Measurements from ENCODE around the gene MAP2K3. TPM values are rescaled to one million over a fixed set of nuclear protein-coding genes. Genes with fewer than 3 reads are reported as not detected.
A peak's percentile ranks its signal among the peaks of the same experiment; 100 is the strongest.

MAP2K3 gene
- total RNA-seq, 2 donors from 2014 or later: 37.8 to 43.8 TPM

DNA sequence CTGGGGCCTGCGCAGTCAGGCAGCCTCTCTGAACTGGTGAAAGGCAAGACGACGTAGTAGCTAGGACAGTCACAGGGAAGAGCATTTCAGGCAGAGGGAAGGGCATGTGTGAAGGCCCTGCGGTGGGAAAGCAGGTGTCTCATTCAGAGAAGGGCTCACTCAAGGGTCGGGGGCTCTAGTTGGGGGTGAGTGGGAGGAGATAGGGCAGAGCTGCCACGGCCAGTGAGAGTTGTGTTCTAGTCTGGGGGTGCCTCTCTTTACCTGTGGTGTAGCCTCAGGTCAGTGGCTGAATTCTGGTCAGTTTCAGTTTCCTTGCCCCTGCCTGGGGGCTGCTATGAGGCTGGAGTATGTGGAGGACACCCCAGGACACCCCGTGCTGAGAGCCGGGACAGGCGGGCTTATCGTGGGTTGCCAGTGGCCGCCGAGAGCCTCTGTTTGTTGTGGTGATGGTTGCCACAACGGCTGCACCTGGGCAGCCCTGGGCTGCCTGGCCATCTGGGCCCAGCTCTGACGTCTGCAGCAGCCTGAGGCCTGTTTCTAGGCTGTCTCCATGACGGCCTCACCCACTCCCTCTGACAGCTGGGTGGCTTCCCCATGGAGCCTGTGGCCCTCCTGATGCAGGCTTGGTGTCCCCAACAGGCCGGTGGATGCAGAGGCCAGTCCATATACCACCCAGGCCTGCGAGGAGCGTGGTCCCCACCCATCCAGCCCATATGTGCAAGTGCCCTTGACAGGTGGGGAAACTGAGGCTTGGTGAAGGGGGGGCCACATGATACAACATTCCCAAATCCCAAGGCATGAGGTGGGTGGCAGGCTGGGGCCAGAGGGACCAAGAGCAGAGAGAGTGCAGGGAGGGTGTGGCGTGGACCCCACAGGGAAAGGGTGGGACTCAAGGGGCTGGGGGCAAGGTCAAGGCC lies 10.8 kb downstream of the MAP2K3 start:
- no peaks in the 10 kb centered on the region for H3K27me3 ChIP-seq
- H3K36me3 ChIP-seq: peaks cover 20% of the 10 kb centered on the region
- peaks cover 0 to 51% of the 10 kb centered on the region in 2 donors for H3K4me1 ChIP-seq
- H3K9me3 ChIP-seq: no peaks in the 10 kb centered on the region
- no peak overlapping the region for H3K4me3 ChIP-seq
- peak overlapping the region; percentile 73 to 77 for H3K27ac ChIP-seq
- TF ChIP-seq, protein P1, sequence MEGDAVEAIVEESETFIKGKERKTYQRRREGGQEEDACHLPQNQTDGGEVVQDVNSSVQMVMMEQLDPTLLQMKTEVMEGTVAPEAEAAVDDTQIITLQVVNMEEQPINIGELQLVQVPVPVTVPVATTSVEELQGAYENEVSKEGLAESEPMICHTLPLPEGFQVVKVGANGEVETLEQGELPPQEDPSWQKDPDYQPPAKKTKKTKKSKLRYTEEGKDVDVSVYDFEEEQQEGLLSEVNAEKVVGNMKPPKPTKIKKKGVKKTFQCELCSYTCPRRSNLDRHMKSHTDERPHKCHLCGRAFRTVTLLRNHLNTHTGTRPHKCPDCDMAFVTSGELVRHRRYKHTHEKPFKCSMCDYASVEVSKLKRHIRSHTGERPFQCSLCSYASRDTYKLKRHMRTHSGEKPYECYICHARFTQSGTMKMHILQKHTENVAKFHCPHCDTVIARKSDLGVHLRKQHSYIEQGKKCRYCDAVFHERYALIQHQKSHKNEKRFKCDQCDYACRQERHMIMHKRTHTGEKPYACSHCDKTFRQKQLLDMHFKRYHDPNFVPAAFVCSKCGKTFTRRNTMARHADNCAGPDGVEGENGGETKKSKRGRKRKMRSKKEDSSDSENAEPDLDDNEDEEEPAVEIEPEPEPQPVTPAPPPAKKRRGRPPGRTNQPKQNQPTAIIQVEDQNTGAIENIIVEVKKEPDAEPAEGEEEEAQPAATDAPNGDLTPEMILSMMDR (IDR thresholded peaks at IDR 0.05): no peak
- no peak for DNase-seq (ENCODE audit: low spot score)

DNA sequence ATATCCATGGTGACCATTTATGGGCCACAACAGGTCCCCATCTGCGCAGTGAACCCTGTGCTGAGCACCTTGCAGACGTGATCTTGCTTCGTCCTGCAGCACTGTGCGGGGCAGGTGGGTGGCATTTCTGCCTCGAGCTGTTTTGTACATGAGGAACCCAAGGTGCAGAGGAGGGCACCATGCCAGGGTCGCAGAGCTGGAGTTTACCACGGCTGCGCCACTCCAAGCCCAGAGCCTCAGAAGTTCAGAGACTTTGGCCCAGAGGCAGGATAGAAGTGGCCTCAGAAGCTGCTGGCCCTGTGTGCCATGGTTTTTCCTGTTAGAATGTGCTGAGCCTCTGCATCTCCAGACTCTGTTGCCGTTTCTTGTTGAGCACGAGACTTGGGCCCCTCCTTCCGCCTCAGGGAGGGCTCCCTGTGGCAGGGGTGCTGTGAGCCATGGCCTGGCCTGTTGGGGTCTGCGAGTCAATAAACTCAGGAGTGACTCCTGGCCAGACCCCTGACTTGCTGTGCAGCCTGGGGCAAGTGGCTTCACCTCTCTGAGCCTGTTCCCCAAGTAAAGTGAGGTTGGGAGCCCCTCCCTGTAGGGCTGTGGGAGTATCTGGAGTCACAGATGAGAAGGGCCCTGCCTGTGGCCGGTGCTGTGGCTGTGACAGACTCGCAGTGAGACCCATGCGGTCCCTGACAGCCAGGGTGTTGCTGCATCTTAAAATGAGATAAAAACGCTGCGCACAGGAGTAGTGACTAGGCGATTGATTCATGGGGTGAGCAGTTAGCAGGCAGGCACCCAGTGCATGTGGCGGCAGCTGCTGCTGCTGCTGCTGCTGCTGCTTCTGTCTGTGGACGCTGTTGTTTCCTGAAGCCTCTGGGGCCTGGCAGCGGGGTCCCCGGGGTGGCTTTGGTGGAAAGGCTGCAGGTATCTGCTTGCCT lies 11.8 kb downstream of the MAP2K3 start:
- Histone ChIP-seq H3K36me3 (peaks cover 30% of the 10 kb centered on the region), H3K4me3 (no peak overlapping the region), H3K27me3 (no peaks in the 10 kb centered on the region), H3K4me1 (peaks cover 0 to 44% of the 10 kb centered on the region in 2 donors), H3K9me3 (no peaks in the 10 kb centered on the region), H3K27ac (peak overlapping the region; percentile 73 to 77)
- no peak for DNase-seq (ENCODE audit: low spot score)
- TF ChIP-seq, protein P1 (IDR thresholded peaks at IDR 0.05): no peak

DNA sequence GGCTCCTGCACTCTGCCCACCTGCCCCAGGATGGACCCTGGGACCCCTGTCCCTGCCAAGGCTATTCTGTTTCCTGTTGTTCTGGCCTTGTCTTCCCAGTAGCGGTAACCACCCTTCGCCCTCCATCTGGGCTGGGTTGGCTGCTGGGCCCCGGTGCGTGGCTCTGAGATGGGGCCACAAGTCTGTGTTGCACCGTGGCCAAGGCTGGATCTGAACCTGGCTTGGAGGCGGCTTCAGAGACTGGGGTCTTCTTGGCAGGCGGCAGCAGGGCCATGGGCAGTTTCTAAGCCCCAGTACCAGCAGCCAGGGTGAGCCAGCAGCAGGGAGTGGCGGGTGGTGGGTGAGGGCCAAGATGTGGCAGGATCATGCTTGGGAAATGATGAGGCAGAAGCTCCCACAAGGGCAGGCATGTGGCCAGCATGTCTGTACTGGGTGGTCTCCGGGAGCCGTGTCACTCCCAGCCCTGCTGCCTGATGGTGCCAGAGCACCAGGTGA lies 12.6 kb downstream of the MAP2K3 start:
- TF ChIP-seq, protein P1 (IDR thresholded peaks at IDR 0.05): no peak
- Histone ChIP-seq H3K27ac (peak overlapping the region; percentile 73 to 77), H3K36me3 (peaks cover 37% of the 10 kb centered on the region), H3K4me1 (peaks cover 0 to 39% of the 10 kb centered on the region in 2 donors), H3K27me3 (no peaks in the 10 kb centered on the region), H3K4me3 (no peak overlapping the region), H3K9me3 (no peaks in the 10 kb centered on the region)
- DNase-seq (ENCODE audit: low spot score): no peak

DNA sequence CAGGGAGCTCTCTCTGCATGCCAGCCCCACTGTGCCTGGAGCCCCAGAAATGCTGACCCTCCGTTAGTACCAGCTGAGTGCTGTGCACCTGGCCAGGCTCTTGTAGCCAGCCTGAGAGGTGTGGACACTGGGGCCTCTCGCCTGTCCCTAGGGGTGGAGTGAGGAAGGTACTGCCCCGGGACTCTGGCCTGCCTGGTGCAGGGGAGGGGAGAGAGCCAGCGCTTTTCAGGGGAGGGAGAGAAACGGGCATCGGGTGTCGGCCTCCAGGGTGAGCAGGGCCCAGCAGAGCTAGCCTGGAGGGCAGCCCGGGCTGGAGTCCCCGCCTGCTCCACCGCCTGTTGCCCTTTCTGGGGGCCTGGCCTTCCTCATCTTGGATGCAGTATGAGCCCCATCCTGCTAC lies 13.1 kb downstream of the MAP2K3 start:
- TF ChIP-seq, protein P1 (IDR thresholded peaks at IDR 0.05): peak in 1 of 2 donors; percentile 28
- Histone ChIP-seq H3K4me1 (peaks cover 0 to 39% of the 10 kb centered on the region in 2 donors), H3K4me3 (no peak overlapping the region), H3K9me3 (no peaks in the 10 kb centered on the region), H3K27me3 (no peaks in the 10 kb centered on the region), H3K36me3 (peaks cover 43% of the 10 kb centered on the region), H3K27ac (peak overlapping the region in 1 of 2 donors; percentile 77)
- no peak for DNase-seq (ENCODE audit: low spot score)

DNA sequence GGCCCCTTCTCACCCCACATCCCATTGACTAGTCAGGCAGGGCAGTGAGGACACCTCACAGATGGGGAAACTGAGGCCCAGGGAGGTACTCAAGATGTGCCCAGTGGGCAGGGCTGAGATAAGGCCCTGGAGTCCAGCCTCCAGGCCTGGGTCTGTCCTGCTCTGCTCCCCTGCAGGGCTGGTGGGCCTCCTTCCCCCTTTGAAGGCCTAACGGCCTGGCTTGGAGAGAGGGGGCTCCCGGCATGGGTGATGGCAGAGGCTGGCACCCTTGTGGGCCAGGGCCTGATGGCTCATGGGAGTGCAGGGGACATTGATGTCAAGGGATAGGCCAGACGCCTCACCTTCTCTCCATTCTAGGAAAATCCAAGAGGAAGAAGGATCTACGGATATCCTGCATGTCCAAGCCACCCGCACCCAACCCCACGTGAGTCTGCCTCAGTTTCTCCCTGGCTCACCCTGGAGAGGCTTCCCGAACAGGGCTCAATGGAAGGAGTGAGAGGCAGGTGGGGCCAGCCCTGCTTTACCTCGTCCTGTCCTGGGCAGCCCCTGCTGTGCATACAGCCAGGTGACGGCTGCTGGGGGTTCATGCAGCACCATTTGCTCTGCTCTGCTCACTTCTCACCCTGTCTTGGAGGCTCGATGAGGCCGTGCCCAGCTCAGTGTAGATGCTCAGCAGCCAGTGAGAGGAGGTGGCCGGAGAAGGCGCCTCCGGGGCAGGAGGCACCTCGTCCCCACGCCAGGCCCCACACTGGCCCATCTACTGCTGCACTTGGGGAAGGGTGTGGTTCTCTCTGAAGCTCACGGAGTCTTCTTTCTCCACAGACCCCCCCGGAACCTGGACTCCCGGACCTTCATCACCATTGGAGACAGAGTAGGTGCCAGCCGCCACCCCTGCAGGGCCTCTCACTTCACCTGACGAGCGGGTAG lies 13.8 kb downstream of the MAP2K3 start:
- H3K27ac ChIP-seq: peak overlapping the region in 1 of 2 donors; percentile 77
- TF ChIP-seq, protein P1 (IDR thresholded peaks at IDR 0.05): no peak
- no peaks in the 10 kb centered on the region for H3K27me3 ChIP-seq
- no peak overlapping the region for H3K4me3 ChIP-seq
- H3K9me3 ChIP-seq: no peaks in the 10 kb centered on the region
- peaks cover 0 to 39% of the 10 kb centered on the region in 2 donors for H3K4me1 ChIP-seq
- H3K36me3 ChIP-seq: peaks cover 50% of the 10 kb centered on the region
- DNase-seq (ENCODE audit: low spot score): no peak

Data from right atrium auricular region (tissue), 2 donors.